DMS153 treated with DMSO at 0.1 percent for 48 hours (cell line): ENCODE results near the gene SPTB.
A peak's percentile ranks its signal among the peaks of the same experiment; 100 is the strongest.

Experiments
- DNase-seq: peaks from one replicate; lab custom pipeline; 2025; ENCODE audit not compliant: unreplicated experiment; lab: John Stamatoyannopoulos, UW

SPTB gene

GRCh38 chr14:64732536-64733120 is 147.1 kb downstream of the SPTB start:
- no peak for DNase-seq

GRCh38 chr14:64732066-64732465 is 147.6 kb downstream of the SPTB start:
- DNase-seq, result no peak

GRCh38 chr14:64731141-64731581 is 148.5 kb downstream of the SPTB start:
- no peak for DNase-seq

- no peak for DNase-seq
These were observed 149.0 kb downstream of the SPTB start for GRCh38 chr14:64730681-64731080.

GRCh38 chr14:64730061-64730440 is 149.7 kb downstream of the SPTB start:
- DNase-seq, result no peak

GRCh38 chr14:64729386-64730060 is 150.2 kb downstream of the SPTB start:
- no peak for DNase-seq

GRCh38 chr14:64728856-64729255 is 150.9 kb downstream of the SPTB start:
- no peak for DNase-seq

- no peak for DNase-seq
These were observed 151.6 kb downstream of the SPTB start for GRCh38 chr14:64728106-64728505.

- no peak for DNase-seq
These were observed 152.1 kb downstream of the SPTB start for GRCh38 chr14:64727551-64728071.

GRCh38 chr14:64726585-64726890 is 153.2 kb downstream of the SPTB start:
- peak; percentile 41 for DNase-seq

GRCh38 chr14:64725879-64726584 is 153.7 kb downstream of the SPTB start:
- no peak for DNase-seq

GRCh38 chr14:64725261-64725815 is 154.4 kb downstream of the SPTB start:
- DNase-seq, result no peak

- DNase-seq, result no peak
These were observed 155.2 kb downstream of the SPTB start for GRCh38 chr14:64724578-64724930.

GRCh38 chr14:64723691-64724577 is 155.8 kb downstream of the SPTB start:
- no peak for DNase-seq

GRCh38 chr14:64722842-64723447 is 156.8 kb downstream of the SPTB start:
- DNase-seq, result no peak

- no peak for DNase-seq
These were observed 157.8 kb downstream of the SPTB start for GRCh38 chr14:64721899-64722298.

GRCh38 chr14:64721391-64721791 is 158.3 kb downstream of the SPTB start:
- DNase-seq, result no peak

- DNase-seq, result peak; percentile 35
These were observed 159.6 kb downstream of the SPTB start for GRCh38 chr14:64720131-64720576.

GRCh38 chr14:64719601-64720000 is 160.1 kb downstream of the SPTB start:
- no peak for DNase-seq

- no peak for DNase-seq
These were observed 160.9 kb downstream of the SPTB start for GRCh38 chr14:64718762-64719161.

- DNase-seq, result no peak
These were observed 161.8 kb downstream of the SPTB start for GRCh38 chr14:64717870-64718269.
